ENCODE measurements around the gene THAP12. TPM values are rescaled to one million over a fixed set of nuclear protein-coding genes. Genes with fewer than 3 reads are reported as not detected.

Gene THAP12
- total and polyA plus RNA-seq, 2 donors (not counting 3 experiments of a cell fraction or from before 2014, with no cell fraction given), result 12.2 to 36.7 TPM

DNA sequence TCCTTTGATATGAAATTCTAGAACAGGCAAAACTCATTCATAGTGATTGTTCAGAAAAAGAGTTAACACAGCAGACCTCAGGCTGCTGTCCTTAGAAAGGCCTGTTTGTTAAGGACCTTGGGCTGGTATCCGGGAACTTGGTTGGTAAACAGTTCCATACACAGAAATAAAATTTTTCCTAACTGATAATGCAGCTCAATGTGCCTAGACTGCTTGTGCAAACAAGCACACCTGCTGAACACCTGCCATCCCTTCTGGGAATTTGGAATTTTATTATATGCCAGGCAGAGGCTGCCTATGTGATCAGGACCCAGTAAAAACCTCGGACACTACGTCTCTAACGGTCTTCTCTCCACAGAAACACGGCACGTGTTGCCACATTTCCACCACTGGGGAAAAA lies 11.5 kb downstream of the THAP12 start:
- Histone ChIP-seq H3K27ac (ENCODE audit: insufficient read depth, low read depth, low read length) (no peak overlapping the region), H3K27me3 (ENCODE audit: control insufficient read depth in 2 of 2, insufficient read depth in 2 of 2, low read length in 2 of 2) (no peaks in the 10 kb centered on the region), H3K36me3 (ENCODE audit: control insufficient read depth in 2 of 2, extremely low read depth in 1 of 2, insufficient read depth in 2 of 2, low read length in 2 of 2) (no peaks in the 10 kb centered on the region), H3K4me3 (replicated peaks in 1 of 3; ENCODE audit: insufficient read depth in 1 of 3, low read depth in 1 of 3, low read length in 3 of 3) (no peak overlapping the region), H3K79me2 (ENCODE audit: control insufficient read depth, insufficient read depth, low read length) (peaks cover 80% of the 10 kb centered on the region), H3K9ac (replicated peaks; ENCODE audit: extremely low read depth, insufficient read depth, low read length) (no peak overlapping the region), H3K4me2 (ENCODE audit: insufficient read depth, low read length) (no peak overlapping the region), H3K9me3 (replicated peaks; ENCODE audit: control insufficient read depth, insufficient read depth, low read length) (no peaks in the 10 kb centered on the region), H4K20me1 (replicated peaks; ENCODE audit: control insufficient read depth, extremely low read depth, insufficient read depth, low read length) (peaks cover 3% of the 10 kb centered on the region), H3K9me1 (replicated peaks; ENCODE audit: control insufficient read depth, extremely low read depth, insufficient read depth, low read length) (no peaks in the 10 kb centered on the region), H2AFZ (ENCODE audit: low read depth, low read length) (no peak overlapping the region), H3K4me1 (ENCODE audit: control insufficient read depth, extremely low read depth, insufficient read depth, low read length) (peaks cover 9% of the 10 kb centered on the region)
- intact Hi-C loops (cut with micrococcal nuclease), result no loop called here
- BruUV-seq (replicated peaks), result no TSS peak
- no peak for FAIRE-seq
- DNase-seq (ENCODE audit: low read depth, low spot score), result no peak
- ChIA-PET POLR2A (no interaction called here), CTCF (no interaction called here)
- no peak for TF ChIP-seq FOS (IDR thresholded peaks at IDR 0.05; ENCODE audit: borderline replicate concordance, insufficient read depth, low read length)
- dilution Hi-C loops (cut with MboI; ENCODE audit: extremely low pct_ligation_motif_present, low sequenced_read_pairs), result no loop called here

DNA sequence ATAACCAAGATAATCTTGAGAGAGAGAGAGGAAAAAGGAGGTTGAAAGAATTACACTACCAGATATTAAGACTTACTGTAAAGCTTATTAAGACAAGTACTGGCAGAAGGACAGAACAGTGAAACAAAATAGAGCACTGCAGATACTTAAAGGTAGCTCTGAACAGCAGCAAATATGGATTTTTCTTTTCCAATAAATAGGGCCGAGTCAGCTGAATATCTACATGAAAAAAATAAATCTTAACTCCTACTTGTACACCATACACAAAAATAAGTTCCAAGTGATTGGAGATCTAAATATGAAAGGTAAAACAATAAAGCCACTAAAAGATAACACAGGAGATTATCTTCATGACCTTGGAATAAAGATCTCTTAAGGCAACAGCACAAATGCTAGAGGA lies 12.4 kb downstream of the THAP12 start:
- FAIRE-seq (no peak), DNase-seq (ENCODE audit: low read depth, low spot score) (no peak)
- ChIA-PET CTCF (no interaction called here), POLR2A (no interaction called here)
- H3K36me3 ChIP-seq (ENCODE audit: control insufficient read depth in 2 of 2, extremely low read depth in 1 of 2, insufficient read depth in 2 of 2, low read length in 2 of 2), result no peaks in the 10 kb centered on the region
- H3K27ac ChIP-seq (ENCODE audit: insufficient read depth, low read depth, low read length), result no peak overlapping the region
- peaks cover 75% of the 10 kb centered on the region for H3K79me2 ChIP-seq (ENCODE audit: control insufficient read depth, insufficient read depth, low read length)
- no peak overlapping the region for H2AFZ ChIP-seq (ENCODE audit: low read depth, low read length)
- no peaks in the 10 kb centered on the region for H3K9me1 ChIP-seq (replicated peaks; ENCODE audit: control insufficient read depth, extremely low read depth, insufficient read depth, low read length)
- peaks cover 9% of the 10 kb centered on the region for H3K4me1 ChIP-seq (ENCODE audit: control insufficient read depth, extremely low read depth, insufficient read depth, low read length)
- H3K27me3 ChIP-seq (ENCODE audit: control insufficient read depth in 2 of 2, insufficient read depth in 2 of 2, low read length in 2 of 2), result no peaks in the 10 kb centered on the region
- no peak overlapping the region for H3K9ac ChIP-seq (replicated peaks; ENCODE audit: extremely low read depth, insufficient read depth, low read length)
- BruUV-seq (replicated peaks), result no TSS peak
- dilution Hi-C loops (cut with MboI; ENCODE audit: extremely low pct_ligation_motif_present, low sequenced_read_pairs) (no loop called here), intact Hi-C loops (cut with micrococcal nuclease) (no loop called here)
- TF ChIP-seq GATA2 (IDR thresholded peaks at IDR 0.05; ENCODE audit: insufficient read depth, insufficient read length, low read depth, low read length) (no peak), POLR2AphosphoS5 (IDR thresholded peaks at IDR 0.05; ENCODE audit: insufficient read depth, low read depth, low read length) (no peak), POLR2A (IDR thresholded peaks at IDR 0.05; ENCODE audit: low read depth, low read length) (no peak), FOS (IDR thresholded peaks at IDR 0.05; ENCODE audit: borderline replicate concordance, insufficient read depth, low read length) (no peak), JUN (IDR thresholded peaks at IDR 0.05; ENCODE audit: borderline replicate concordance, insufficient read depth, insufficient read length, low read depth) (no peak), MYC (IDR thresholded peaks at IDR 0.05; ENCODE audit: low read depth, low read length) (no peak), EZH2 (IDR thresholded peaks at IDR 0.05; ENCODE audit: borderline replicate concordance, low read depth, low read length, severe bottlenecking) (no peak)
- TF ChIP-seq, protein P1, sequence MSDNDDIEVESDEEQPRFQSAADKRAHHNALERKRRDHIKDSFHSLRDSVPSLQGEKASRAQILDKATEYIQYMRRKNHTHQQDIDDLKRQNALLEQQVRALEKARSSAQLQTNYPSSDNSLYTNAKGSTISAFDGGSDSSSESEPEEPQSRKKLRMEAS (IDR thresholded peaks at IDR 0.05; ENCODE audit: insufficient read depth, insufficient read length), result no peak
- TF ChIP-seq, protein P2, sequence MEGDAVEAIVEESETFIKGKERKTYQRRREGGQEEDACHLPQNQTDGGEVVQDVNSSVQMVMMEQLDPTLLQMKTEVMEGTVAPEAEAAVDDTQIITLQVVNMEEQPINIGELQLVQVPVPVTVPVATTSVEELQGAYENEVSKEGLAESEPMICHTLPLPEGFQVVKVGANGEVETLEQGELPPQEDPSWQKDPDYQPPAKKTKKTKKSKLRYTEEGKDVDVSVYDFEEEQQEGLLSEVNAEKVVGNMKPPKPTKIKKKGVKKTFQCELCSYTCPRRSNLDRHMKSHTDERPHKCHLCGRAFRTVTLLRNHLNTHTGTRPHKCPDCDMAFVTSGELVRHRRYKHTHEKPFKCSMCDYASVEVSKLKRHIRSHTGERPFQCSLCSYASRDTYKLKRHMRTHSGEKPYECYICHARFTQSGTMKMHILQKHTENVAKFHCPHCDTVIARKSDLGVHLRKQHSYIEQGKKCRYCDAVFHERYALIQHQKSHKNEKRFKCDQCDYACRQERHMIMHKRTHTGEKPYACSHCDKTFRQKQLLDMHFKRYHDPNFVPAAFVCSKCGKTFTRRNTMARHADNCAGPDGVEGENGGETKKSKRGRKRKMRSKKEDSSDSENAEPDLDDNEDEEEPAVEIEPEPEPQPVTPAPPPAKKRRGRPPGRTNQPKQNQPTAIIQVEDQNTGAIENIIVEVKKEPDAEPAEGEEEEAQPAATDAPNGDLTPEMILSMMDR (IDR thresholded peaks at IDR 0.05; ENCODE audit: extremely low read depth in 1 of 2, insufficient read depth in 1 of 2, low read depth in 1 of 2, low read length in 2 of 2), result no peak
- peaks cover 3% of the 10 kb centered on the region for H4K20me1 ChIP-seq (replicated peaks; ENCODE audit: control insufficient read depth, extremely low read depth, insufficient read depth, low read length)
- H3K9me3 ChIP-seq (replicated peaks; ENCODE audit: control insufficient read depth, insufficient read depth, low read length), result no peaks in the 10 kb centered on the region
- H3K4me2 ChIP-seq (ENCODE audit: insufficient read depth, low read length), result no peak overlapping the region
- H3K4me3 ChIP-seq (replicated peaks in 1 of 3; ENCODE audit: insufficient read depth in 1 of 3, low read depth in 1 of 3, low read length in 3 of 3), result no peak overlapping the region

All from endothelial cell of umbilical vein (primary cell).